Embryonic facial prominence (tissue), 1 donor: Measurements from ENCODE around the gene EREG.

Experiments
- DNase-seq: peaks from one replicate; pipeline ENCODE4 v3.0.0-alpha.2; 2016; ENCODE audit errors: extremely low spot score

Gene EREG

DNA sequence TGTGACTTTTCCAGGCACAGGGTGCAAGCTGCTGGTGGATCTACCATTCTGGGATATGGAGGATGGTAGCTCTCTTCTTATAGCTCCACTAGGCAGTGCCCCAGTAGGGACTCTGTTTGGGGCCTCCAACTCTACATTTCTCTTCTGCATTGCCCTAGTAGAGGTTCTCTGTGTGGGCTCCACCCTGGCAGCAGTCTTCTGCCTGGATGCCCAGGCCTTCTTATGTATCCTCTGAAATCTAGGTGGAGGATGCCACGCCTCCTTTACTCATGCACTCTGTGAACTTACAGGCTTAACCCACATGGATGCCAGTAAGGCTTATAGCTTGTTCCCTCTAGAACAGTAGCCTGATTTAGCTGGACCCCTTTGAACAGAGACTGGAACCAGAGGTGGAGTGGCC lies 20.9 kb upstream of the EREG start:
- no peak for DNase-seq

GRCh38 chr4:74353858-74354257 lies 11.1 kb upstream of the EREG start:
- no peak for DNase-seq

DNA sequence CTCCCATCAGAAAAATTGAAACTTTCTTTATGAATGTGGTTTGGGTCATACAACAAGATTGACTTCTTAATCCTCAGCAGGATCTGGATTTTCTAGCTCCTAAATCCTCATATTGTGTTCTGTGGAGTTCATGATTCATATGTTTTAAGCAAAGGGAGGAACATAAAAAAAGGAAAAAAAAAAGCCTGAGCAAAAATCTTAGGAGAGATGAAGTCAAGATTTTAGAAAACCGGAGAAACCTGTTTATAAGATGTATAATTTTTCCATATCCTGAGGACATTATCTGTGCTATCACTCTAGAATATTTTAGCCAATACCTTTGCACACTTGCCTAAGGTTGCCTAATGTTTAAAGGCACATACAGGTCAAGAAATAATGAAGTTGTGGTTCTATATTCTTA lies 7.0 kb upstream of the EREG start:
- no peak for DNase-seq

DNA sequence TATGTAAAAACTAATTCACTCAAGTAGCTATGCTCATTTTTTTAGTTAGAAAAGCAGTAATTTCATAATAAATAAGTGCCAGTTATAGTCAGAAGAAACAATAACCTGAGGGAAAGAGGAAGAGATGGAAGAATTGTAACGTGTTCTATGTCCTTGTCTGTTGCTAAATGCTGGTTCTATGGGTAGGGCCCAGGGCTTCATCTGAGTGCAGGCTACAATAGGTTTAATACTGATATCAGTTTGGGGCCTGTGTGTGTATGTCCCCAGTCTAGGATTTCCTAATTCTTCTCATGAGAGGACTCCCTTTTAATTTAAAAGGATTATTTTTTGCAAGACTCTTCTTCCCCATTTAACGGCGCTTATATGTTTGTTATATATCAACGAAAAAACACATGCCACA lies 3.3 kb upstream of the EREG start:
- no peak for DNase-seq

DNA sequence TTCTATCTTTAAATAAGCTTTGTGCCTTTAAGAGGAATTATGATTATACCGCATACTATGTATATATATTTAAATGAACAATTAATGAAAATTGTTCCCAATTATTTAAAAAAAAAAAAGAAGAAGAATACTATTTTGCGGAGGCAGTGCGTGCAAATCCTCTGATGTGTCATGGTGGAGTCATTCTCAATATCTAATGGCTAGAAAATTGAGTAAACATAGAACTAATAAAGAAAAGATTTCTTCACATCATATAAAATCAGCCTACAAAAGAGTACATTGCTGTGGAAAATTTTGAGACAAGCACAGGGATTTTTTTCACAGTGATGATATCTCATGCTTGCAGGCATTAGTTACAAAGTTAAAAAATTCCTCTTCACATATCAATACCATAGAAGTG lies 2.6 kb upstream of the EREG start:
- no peak for DNase-seq

DNA sequence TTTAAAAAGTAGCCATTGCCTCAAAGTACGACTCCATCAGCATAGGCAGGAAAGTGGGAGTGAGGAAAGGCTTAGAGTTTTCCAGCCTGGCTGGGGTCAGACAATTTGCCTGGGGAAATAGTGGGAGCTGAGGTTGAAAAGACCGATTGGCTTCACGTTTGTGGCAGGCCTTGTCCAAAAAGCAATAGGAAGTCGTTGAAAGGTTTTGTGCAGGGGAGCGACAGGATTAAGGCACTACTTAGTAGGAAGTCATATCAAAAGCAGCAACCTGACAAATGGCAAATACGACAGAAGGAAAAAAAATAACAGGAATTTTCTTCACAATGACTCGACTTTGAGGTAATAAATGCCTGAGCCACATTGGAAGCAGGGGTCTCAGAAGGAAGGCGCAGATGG lies 691 bp upstream of the EREG start:
- no peak for DNase-seq

DNA sequence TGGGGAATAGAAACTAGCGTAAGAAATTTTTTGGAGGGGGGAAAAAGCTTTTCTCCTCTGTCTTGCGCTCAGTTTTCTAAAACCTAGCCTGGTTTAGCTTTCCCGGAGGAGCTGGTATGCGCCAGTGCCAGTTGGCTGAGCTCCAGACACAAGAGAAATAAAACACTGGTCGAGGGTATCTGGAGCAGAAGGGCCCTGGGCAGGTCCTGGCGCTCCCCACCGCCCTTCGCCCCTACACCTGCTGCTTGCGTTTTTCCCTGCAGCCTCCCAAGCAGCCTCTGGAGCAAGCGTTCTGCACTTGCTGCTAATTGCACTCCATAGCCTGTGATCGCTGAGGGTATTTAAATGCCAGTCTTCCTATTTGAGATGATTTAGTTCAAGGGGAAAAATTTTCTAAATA lies 816 bp downstream of the EREG start:
- DNase-seq = no peak

- DNase-seq = no peak
These were observed 1.5 kb downstream of the EREG start for GRCh38 chr4:74366367-74366911.

GRCh38 chr4:74367656-74368290 lies 2.8 kb downstream of the EREG start:
- no peak for DNase-seq

DNA sequence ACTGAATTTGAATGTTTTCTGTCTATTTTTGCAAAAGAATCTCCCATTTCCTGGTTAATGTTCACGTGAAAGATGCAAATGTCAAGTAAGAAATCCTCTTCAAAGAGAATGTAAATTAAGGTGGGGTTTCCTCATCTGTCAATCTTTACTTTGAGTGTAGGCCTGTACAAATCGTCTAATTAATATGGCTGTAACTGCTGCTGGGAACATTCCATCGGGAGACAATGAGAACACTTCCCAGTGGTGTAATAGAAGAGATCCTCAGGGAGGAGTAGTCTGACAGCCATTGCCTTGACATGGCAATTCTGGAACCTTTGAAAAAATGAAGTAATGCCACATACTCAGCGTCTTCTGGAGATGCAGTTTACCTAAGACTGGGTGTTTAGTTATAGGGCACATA lies 3.7 kb downstream of the EREG start:
- DNase-seq = no peak

- no peak for DNase-seq
These were observed 4.9 kb downstream of the EREG start for GRCh38 chr4:74369855-74370254.

- no peak for DNase-seq
These were observed 6.0 kb downstream of the EREG start for GRCh38 chr4:74370912-74371311.

GRCh38 chr4:74374128-74374527 lies 9.2 kb downstream of the EREG start:
- DNase-seq = no peak

DNA sequence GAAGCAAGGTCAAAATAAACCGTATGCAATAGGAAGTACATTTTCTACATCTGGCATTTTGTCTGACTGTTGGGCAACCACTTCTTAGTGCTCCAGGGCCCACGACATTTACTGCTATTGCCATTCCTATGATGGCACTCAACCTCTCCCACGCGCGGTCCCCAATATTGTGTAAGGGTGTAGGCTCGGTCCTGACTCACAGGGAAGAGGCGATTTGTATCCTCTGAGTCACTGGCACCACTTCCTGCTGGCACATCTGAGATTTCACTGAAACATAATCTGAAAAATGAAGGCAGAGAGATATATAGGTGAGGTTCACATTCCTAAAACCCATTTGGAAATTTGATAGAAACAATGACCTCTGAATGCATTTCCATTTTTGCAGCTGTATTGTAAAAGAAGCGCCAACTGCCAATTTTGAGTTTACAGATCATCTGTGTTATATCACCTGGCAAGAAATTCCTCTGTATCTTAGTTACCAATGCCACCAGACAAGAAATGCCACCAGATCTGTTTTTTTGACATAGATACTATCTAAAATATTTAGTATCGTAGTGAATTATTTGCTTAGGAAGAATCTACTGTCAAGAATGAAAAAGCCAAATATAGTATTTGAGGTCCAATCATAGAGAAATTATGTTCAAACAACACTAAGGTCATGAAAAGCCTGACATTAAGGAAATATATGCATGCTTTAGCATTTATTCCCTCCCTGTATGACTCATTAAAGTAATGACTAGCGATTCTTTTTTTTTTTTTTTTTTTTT lies 9.8 kb downstream of the EREG start:
- DNase-seq = no peak

GRCh38 chr4:74375824-74376426 lies 11.0 kb downstream of the EREG start:
- DNase-seq = no peak

DNA sequence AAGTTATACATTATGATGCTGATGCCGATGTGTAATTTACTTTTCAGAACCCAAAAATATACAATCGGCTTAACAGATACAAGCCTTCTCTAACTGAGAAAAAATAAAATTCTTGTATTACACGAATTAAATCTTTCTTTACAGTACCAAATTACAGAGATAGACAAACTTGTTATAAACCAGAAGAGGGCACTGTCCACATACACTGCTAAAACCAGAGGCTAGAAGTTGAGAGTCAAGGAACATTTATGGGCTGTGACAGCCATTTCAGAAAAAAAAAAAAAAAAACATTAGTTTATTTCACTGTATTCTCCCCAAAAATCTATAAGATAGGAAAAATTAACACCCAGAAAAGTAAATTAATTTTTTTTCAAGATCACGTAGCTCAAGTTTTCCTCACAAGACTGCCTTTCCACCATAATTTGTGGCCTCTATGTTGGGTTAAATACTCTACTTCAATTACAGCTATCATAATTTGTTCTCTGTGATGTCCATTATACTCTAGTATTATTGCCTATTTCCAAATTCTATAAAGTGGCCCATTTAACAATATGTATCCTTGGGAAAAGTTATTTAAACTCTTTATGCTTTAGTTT lies 12.0 kb downstream of the EREG start:
- DNase-seq = peak; percentile 53

DNA sequence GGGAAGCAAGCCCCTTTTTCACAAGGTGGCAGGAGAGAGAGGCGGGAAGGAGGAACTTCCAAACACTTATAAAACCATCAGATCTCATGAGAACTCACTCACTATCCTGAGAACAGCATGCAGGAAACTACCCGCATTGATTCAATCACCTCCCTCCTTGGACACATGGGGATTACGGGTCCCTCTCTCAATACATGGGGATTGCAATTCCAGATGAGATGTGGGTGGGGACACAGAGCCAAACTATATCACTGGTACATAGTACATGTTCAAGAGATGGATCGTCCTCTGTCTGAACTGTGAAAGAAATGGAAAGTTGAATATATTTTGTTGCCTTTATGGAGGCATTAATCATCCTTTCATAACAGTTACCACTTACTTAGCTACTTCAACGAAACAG lies 12.8 kb downstream of the EREG start:
- no peak for DNase-seq

- no peak for DNase-seq
These were observed 13.6 kb downstream of the EREG start for GRCh38 chr4:74378573-74378972.

- no peak for DNase-seq
These were observed 15.0 kb downstream of the EREG start for GRCh38 chr4:74379912-74380311.

- no peak for DNase-seq
These were observed 20.4 kb downstream of the EREG start for GRCh38 chr4:74385386-74385785.

GRCh38 chr4:74386159-74386558 lies 21.2 kb downstream of the EREG start:
- DNase-seq = no peak

DNA sequence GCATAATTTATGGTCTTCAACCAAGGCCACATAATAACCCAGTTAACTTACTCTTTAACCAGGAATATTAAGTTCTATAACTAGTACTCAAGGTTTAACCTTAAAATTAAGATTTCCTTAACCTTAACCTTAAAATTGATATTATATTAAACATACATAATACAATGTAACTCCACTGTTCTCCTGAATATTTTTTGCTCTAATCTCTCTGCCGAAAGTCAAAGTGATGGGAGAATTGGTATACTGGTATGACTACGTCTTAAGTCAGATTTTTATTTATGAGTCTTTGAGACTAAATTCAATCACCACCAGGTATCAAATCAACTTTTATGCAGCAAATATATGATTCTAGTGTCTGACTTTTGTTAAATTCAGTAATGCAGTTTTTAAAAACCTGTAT lies 22.8 kb downstream of the EREG start:
- DNase-seq = no peak

DNA sequence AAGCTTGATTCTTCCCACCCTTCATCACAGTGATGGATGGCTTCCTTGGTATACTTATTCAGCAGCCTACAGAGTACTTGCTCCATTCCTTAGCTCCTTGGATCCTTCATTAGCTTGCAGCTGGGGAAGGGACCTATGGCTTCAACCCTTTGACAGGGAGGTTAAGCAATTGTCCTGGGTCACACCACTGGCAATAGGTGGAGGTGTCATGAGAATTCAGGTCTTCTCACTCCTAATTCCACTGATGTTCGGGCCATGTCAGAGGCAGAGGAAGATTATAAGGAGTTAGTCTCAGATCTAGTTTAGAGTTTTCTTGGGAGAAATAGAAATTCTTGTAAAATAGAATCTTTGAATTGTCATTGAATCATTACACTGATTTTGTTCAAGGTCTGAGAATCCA lies 24.5 kb downstream of the EREG start:
- no peak for DNase-seq
